WTC11 (cell line): Measurements from ENCODE around the gene IKZF2. TPM values are rescaled to one million over a fixed set of nuclear protein-coding genes. Genes with fewer than 3 reads are reported as not detected.
A peak's percentile ranks its signal among the peaks of the same experiment; 100 is the strongest.

Experiments
- ATAC-seq: fragments of 200-7000 bp; cut with Tn5 transposase; 2 replicates; pipeline ENCODE4 v1.10.0; 2021; ENCODE audit warnings: mild to moderate bottlenecking, moderate library complexity
- CTCF ChIA-PET: fragments of 300-600 bp; sonication (Branson Sonifier 250); formaldehyde crosslinking; loops from one replicate; lab custom pipeline; 2021; ENCODE audit warnings: antibody characterized with exemption; lab: Charles Lee
- POLR2A ChIA-PET: fragments of 350-600 bp; sonication (Branson Sonifier 250); formaldehyde crosslinking; loops from one replicate; lab custom pipeline; 2021; ENCODE audit warnings: antibody characterized with exemption; lab: Charles Lee
- DNase-seq: peaks from one replicate; pipeline ENCODE4 v3.0.0; 2021; ENCODE audit warnings: low spot score
- H3K27ac Mint-ChIP-seq: 2 replicates; pipeline ENCODE4 v1.8.0; 2021; ENCODE audit warnings: mixed read lengths
- H3K27me3 Mint-ChIP-seq: 2 replicates; pipeline ENCODE4 v1.8.0; 2021; ENCODE audit warnings: low read depth, mild to moderate bottlenecking, moderate library complexity, mixed read lengths
- H3K36me3 Mint-ChIP-seq: 2 replicates; pipeline ENCODE4 v1.8.0; 2021; ENCODE audit warnings: mixed read lengths
- H3K4me1 Mint-ChIP-seq: 2 replicates; pipeline ENCODE4 v1.8.0; 2022; ENCODE audit warnings: mixed read lengths
- H3K4me3 Mint-ChIP-seq: 2 replicates; pipeline ENCODE4 v1.8.0; 2021; ENCODE audit warnings: mild to moderate bottlenecking, moderate library complexity, mixed read lengths
- H3K9me3 Mint-ChIP-seq: 2 replicates; pipeline ENCODE4 v1.8.0; 2021; ENCODE audit warnings: mixed read lengths
- ATF2 ChIP-seq: sonication (generic); formaldehyde crosslinking; IDR thresholded peaks from 2 replicates; pipeline ENCODE4 v1.8.1; 2022; ENCODE audit warnings: low read depth, missing genetic modification reagents, borderline replicate concordance
- ATF6 ChIP-seq: sonication (generic); formaldehyde crosslinking; IDR thresholded peaks from 2 replicates; pipeline ENCODE4 v1.8.1; 2023; ENCODE audit warnings: mild to moderate bottlenecking, missing genetic modification reagents
- CREM ChIP-seq: sonication (generic); formaldehyde crosslinking; IDR thresholded peaks from 2 replicates; pipeline ENCODE4 v1.8.1; 2022; ENCODE audit warnings: mild to moderate bottlenecking, missing genetic modification reagents, moderate library complexity
- E2F5 ChIP-seq: sonication (generic); formaldehyde crosslinking; IDR thresholded peaks from 2 replicates; pipeline ENCODE4 v1.8.1; 2022; ENCODE audit warnings: mild to moderate bottlenecking, moderate library complexity, missing genetic modification reagents
- EMX1 ChIP-seq: fragments of 250-450 bp; sonication (Bioruptor Pico); IDR thresholded peaks from 2 replicates; pipeline ENCODE4 v1.8.0; 2021; ENCODE audit warnings: mild to moderate bottlenecking
- FOXJ3 ChIP-seq: sonication (generic); formaldehyde crosslinking; IDR thresholded peaks from 2 replicates; pipeline ENCODE4 v1.9.0; 2021; ENCODE audit warnings: missing genetic modification reagents, mild to moderate bottlenecking, borderline replicate concordance
- HMGA2 ChIP-seq: fragments of 250-450 bp; sonication (Bioruptor Pico); IDR thresholded peaks from 2 replicates; pipeline ENCODE4 v1.4.0; 2021; ENCODE audit warnings: mild to moderate bottlenecking, moderate library complexity
- IRF2 ChIP-seq: sonication (generic); formaldehyde crosslinking; IDR thresholded peaks from 2 replicates; pipeline ENCODE4 v1.8.0; 2022; ENCODE audit warnings: low read depth, missing genetic modification reagents, borderline replicate concordance
- MYBL2 ChIP-seq: sonication (generic); formaldehyde crosslinking; IDR thresholded peaks from 2 replicates; pipeline ENCODE4 v1.8.1; 2023; ENCODE audit warnings: mild to moderate bottlenecking, moderate library complexity, missing genetic modification reagents
- NFE2L1 ChIP-seq: sonication (generic); formaldehyde crosslinking; IDR thresholded peaks from 2 replicates; pipeline ENCODE4 v1.8.1; 2023; ENCODE audit warnings: missing genetic modification reagents
- PRRX2 ChIP-seq: fragments of 250-450 bp; sonication (Bioruptor Pico); IDR thresholded peaks from 2 replicates; pipeline ENCODE4 v1.8.0; 2021; ENCODE audit warnings: mild to moderate bottlenecking
- RELA ChIP-seq: sonication (generic); formaldehyde crosslinking; IDR thresholded peaks from 2 replicates; pipeline ENCODE4 v1.8.1; 2022; ENCODE audit warnings: missing genetic modification reagents, mild to moderate bottlenecking, borderline replicate concordance
- RORB ChIP-seq: fragments of 250-450 bp; sonication (Bioruptor Pico); IDR thresholded peaks from 2 replicates; pipeline ENCODE4 v1.9.0; 2021; ENCODE audit warnings: mild to moderate bottlenecking
- SMAD3 ChIP-seq: sonication (generic); formaldehyde crosslinking; IDR thresholded peaks from 2 replicates; pipeline ENCODE4 v1.8.0; 2022; ENCODE audit warnings: missing genetic modification reagents, mild to moderate bottlenecking, borderline replicate concordance
- TCF7 ChIP-seq: sonication (generic); formaldehyde crosslinking; IDR thresholded peaks from 2 replicates; pipeline ENCODE4 v1.8.0; 2022; ENCODE audit warnings: mild to moderate bottlenecking, low read depth, missing genetic modification reagents, moderate library complexity
- ZNF263 ChIP-seq: sonication (generic); formaldehyde crosslinking; IDR thresholded peaks from 2 replicates; pipeline ENCODE4 v1.8.1; 2022; ENCODE audit warnings: low read depth, mild to moderate bottlenecking, moderate library complexity, missing genetic modification reagents
- ZNF317 ChIP-seq: sonication (generic); formaldehyde crosslinking; IDR thresholded peaks from 2 replicates; pipeline ENCODE4 v1.8.1; 2023; ENCODE audit warnings: low read depth, mild to moderate bottlenecking, moderate library complexity, missing genetic modification reagents, borderline replicate concordance
- total RNA-seq: library from RNA; stranded (reverse); gene quantifications from 3 replicates; pipeline ENCODE4 v1.2.3, GENCODE V29; 2021
- TF ChIP-seq, protein P1 (sequence below): sonication (generic); formaldehyde crosslinking; IDR thresholded peaks from 2 replicates; pipeline ENCODE4 v1.8.0; 2022; ENCODE audit warnings: missing genetic modification reagents
- TF ChIP-seq, protein P2 (sequence below): sonication (generic); formaldehyde crosslinking; IDR thresholded peaks from 2 replicates; pipeline ENCODE4 v1.8.0; 2022; ENCODE audit warnings: mild to moderate bottlenecking, missing genetic modification reagents
- TF ChIP-seq, protein P3 (sequence below): sonication (generic); formaldehyde crosslinking; IDR thresholded peaks from 2 replicates; pipeline ENCODE4 v1.8.0; 2022; ENCODE audit warnings: mild to moderate bottlenecking, missing genetic modification reagents

Gene IKZF2
- total RNA-seq, 1 experiment from 2014 or later, result 4.2 TPM

GRCh38 chr2:213187386-213187785 is 36.0 kb upstream of the IKZF2 start:
- no peak for TF ChIP-seq ATF2 (CRISPR knock-in tag)
- TF ChIP-seq MYBL2, result no peak
- TF ChIP-seq IRF2 (CRISPR knock-in tag), result no peak
- no peak for TF ChIP-seq PRRX2 (CRISPR knock-in tag)
- no peak for TF ChIP-seq RORB (CRISPR knock-in tag)
- no peak for TF ChIP-seq FOXJ3 (CRISPR knock-in tag)
- TF ChIP-seq EMX1 (CRISPR knock-in tag), result no peak
- TF ChIP-seq E2F5 (CRISPR knock-in tag), result no peak
- no peak for TF ChIP-seq ATF6 (CRISPR knock-in tag)
- TF ChIP-seq, protein P1, sequence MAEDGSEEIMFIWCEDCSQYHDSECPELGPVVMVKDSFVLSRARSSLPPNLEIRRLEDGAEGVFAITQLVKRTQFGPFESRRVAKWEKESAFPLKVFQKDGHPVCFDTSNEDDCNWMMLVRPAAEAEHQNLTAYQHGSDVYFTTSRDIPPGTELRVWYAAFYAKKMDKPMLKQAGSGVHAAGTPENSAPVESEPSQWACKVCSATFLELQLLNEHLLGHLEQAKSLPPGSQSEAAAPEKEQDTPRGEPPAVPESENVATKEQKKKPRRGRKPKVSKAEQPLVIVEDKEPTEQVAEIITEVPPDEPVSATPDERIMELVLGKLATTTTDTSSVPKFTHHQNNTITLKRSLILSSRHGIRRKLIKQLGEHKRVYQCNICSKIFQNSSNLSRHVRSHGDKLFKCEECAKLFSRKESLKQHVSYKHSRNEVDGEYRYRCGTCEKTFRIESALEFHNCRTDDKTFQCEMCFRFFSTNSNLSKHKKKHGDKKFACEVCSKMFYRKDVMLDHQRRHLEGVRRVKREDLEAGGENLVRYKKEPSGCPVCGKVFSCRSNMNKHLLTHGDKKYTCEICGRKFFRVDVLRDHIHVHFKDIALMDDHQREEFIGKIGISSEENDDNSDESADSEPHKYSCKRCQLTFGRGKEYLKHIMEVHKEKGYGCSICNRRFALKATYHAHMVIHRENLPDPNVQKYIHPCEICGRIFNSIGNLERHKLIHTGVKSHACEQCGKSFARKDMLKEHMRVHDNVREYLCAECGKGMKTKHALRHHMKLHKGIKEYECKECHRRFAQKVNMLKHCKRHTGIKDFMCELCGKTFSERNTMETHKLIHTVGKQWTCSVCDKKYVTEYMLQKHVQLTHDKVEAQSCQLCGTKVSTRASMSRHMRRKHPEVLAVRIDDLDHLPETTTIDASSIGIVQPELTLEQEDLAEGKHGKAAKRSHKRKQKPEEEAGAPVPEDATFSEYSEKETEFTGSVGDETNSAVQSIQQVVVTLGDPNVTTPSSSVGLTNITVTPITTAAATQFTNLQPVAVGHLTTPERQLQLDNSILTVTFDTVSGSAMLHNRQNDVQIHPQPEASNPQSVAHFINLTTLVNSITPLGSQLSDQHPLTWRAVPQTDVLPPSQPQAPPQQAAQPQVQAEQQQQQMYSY, result no peak
- no peak for TF ChIP-seq CREM (CRISPR knock-in tag)
- no peak for TF ChIP-seq SMAD3 (CRISPR knock-in tag)
- TF ChIP-seq, protein P2, sequence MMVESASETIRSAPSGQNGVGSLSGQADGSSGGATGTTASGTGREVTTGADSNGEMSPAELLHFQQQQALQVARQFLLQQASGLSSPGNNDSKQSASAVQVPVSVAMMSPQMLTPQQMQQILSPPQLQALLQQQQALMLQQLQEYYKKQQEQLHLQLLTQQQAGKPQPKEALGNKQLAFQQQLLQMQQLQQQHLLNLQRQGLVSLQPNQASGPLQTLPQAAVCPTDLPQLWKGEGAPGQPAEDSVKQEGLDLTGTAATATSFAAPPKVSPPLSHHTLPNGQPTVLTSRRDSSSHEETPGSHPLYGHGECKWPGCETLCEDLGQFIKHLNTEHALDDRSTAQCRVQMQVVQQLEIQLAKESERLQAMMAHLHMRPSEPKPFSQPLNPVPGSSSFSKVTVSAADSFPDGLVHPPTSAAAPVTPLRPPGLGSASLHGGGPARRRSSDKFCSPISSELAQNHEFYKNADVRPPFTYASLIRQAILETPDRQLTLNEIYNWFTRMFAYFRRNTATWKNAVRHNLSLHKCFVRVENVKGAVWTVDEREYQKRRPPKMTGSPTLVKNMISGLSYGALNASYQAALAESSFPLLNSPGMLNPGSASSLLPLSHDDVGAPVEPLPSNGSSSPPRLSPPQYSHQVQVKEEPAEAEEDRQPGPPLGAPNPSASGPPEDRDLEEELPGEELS (CRISPR knock-in tag), result no peak
- TF ChIP-seq HMGA2 (CRISPR knock-in tag), result no peak
- no peak for TF ChIP-seq RELA (CRISPR knock-in tag)
- TF ChIP-seq NFE2L1 (CRISPR knock-in tag), result no peak
- no peak for TF ChIP-seq ZNF263 (CRISPR knock-in tag)
- no peak for TF ChIP-seq ZNF317 (CRISPR knock-in tag)
- TF ChIP-seq, protein P3, sequence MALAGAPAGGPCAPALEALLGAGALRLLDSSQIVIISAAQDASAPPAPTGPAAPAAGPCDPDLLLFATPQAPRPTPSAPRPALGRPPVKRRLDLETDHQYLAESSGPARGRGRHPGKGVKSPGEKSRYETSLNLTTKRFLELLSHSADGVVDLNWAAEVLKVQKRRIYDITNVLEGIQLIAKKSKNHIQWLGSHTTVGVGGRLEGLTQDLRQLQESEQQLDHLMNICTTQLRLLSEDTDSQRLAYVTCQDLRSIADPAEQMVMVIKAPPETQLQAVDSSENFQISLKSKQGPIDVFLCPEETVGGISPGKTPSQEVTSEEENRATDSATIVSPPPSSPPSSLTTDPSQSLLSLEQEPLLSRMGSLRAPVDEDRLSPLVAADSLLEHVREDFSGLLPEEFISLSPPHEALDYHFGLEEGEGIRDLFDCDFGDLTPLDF (CRISPR knock-in tag), result no peak
- no peak for TF ChIP-seq TCF7 (CRISPR knock-in tag)
- POLR2A ChIA-PET, result no interaction called here
- H3K9me3 Mint-ChIP-seq, result peaks cover 11% of the 10 kb centered on the region; the same call in 1 of the 2 replicates
- H3K4me1 Mint-ChIP-seq, result peaks cover 67% of the 10 kb centered on the region
- H3K36me3 Mint-ChIP-seq, result peaks cover 12% of the 10 kb centered on the region
- DNase-seq (no peak), ATAC-seq (no peak)
- peak overlapping the region; percentile 47; the same call in 1 of the 2 replicates for H3K27ac Mint-ChIP-seq
- no peak overlapping the region for H3K4me3 Mint-ChIP-seq
- CTCF ChIA-PET, result no interaction called here
- no peaks in the 10 kb centered on the region for H3K27me3 Mint-ChIP-seq
